ENCODE data around the gene CDK12. TPM values are rescaled to one million over a fixed set of nuclear protein-coding genes. Genes with fewer than 3 reads are reported as not detected.

The CDK12 gene
- total RNA-seq, 1 experiment from 2014 or later = 30.4 TPM

DNA sequence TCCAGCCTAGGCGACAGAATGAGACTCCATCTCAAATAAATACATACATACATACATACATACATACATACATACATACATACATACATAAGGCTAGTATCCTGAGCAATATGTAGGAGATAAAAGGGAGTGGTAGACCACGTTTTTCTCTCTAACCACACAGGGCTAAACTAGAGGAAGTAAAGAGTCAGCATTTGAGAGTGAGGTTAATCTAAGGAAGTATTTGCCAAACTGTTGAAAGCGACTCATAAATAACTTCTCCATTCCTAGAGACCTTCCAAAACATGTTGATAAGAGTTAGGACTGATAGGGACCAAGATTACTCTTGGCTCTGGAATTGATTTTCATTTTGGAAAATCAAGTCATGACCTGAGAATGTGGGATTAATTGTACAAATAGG, 77.6 kb downstream of the CDK12 start:
- H3K27ac ChIP-seq (ENCODE audit: low read length) = no peak overlapping the region
- ChIA-PET POLR2A (ENCODE audit: unreplicated experiment) (no interaction called here), CTCF (no interaction called here)
- no peaks in the 10 kb centered on the region for H3F3A ChIP-seq (ENCODE audit: low read length, unreplicated experiment)
- no peak overlapping the region for H3K4me3 ChIP-seq (ENCODE audit: low read length)
- no peaks in the 10 kb centered on the region for H3K27me3 ChIP-seq (ENCODE audit: low read length)
- no peaks in the 10 kb centered on the region for H3K9me3 ChIP-seq (ENCODE audit: low read length)
- intact Hi-C loops (cut with micrococcal nuclease) = no loop called here
- H3K79me2 ChIP-seq (ENCODE audit: low read length) = no peaks in the 10 kb centered on the region
- no peaks in the 10 kb centered on the region for H3K9me2 ChIP-seq (replicated peaks; ENCODE audit: low read length)
- TF ChIP-seq, protein P1, sequence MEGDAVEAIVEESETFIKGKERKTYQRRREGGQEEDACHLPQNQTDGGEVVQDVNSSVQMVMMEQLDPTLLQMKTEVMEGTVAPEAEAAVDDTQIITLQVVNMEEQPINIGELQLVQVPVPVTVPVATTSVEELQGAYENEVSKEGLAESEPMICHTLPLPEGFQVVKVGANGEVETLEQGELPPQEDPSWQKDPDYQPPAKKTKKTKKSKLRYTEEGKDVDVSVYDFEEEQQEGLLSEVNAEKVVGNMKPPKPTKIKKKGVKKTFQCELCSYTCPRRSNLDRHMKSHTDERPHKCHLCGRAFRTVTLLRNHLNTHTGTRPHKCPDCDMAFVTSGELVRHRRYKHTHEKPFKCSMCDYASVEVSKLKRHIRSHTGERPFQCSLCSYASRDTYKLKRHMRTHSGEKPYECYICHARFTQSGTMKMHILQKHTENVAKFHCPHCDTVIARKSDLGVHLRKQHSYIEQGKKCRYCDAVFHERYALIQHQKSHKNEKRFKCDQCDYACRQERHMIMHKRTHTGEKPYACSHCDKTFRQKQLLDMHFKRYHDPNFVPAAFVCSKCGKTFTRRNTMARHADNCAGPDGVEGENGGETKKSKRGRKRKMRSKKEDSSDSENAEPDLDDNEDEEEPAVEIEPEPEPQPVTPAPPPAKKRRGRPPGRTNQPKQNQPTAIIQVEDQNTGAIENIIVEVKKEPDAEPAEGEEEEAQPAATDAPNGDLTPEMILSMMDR (conservative IDR thresholded peaks at IDR 0.05; ENCODE audit: low read depth, low read length) = no peak
- TF ChIP-seq EZH2 (IDR thresholded peaks at IDR 0.05; ENCODE audit: low read length, unreplicated experiment) (no peak), EZH2phosphoT487 (IDR thresholded peaks at IDR 0.05; ENCODE audit: borderline replicate concordance, low read length) (no peak)
- H3K4me1 ChIP-seq (ENCODE audit: insufficient read depth, low read length) = peaks cover 9% of the 10 kb centered on the region; the same call in 1 of the 2 replicates
- no peak overlapping the region for H2AFZ ChIP-seq (ENCODE audit: low read length)
- H4K20me1 ChIP-seq (ENCODE audit: low read length) = no peaks in the 10 kb centered on the region
- no peaks in the 10 kb centered on the region for H3K36me3 ChIP-seq (ENCODE audit: low read depth, low read length)
- DNase-seq (peak; percentile 8), ATAC-seq (no peak)
- H3K9ac ChIP-seq (ENCODE audit: low read length) = no peak overlapping the region
- no TSS peak for BruUV-seq (replicated peaks)
- no peak overlapping the region for H3K4me2 ChIP-seq (ENCODE audit: low read length)

DNA sequence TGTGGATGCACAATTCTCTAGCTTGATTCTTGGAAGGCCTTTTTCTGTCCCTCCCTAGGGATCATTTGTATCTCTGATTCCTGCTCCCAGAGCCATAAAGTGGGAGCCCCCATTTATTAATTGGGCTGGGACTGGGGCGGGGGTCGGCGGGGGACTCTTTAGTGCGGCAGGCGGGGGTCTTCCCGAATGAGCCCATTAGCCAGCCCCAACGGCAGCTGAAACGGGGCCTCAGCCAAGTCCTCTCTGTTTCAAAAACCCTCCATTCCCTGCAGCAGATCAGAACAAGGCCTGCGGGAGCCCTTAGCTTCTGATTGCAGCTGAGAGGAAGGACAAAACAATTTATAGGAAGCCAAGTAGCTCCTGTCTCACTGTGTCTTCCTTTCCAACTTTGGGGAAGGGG, 79.3 kb downstream of the CDK12 start:
- CTCF ChIA-PET = no interaction called here
- POLR2A ChIA-PET (ENCODE audit: unreplicated experiment) = no interaction called here

DNA sequence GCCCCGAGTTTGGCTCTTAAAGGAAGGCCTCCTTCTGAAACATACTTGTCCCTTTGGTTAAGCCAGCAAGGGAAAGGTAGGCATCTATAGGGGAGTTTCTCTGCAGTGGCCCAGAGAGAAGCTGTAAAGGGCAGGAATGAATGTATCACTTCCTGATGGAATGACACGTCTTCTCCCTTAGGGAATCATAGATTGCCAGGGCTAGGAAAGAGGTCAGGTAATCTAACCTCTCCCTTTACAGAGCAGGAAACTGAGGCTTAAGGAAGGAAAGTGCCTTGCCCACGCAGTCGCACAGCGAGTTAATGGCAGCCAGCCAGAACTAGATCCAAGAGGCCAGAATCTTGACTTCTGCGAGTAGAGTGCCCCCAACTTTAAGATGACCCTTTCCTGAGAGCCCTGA, 80.4 kb downstream of the CDK12 start:
- Histone ChIP-seq H2AFZ (ENCODE audit: low read length) (no peak overlapping the region), H3K4me2 (ENCODE audit: low read length) (no peak overlapping the region), H3K4me1 (ENCODE audit: insufficient read depth, low read length) (no peaks in the 10 kb centered on the region), H3K27me3 (ENCODE audit: low read length) (no peaks in the 10 kb centered on the region), H3K36me3 (ENCODE audit: low read depth, low read length) (no peaks in the 10 kb centered on the region), H3K79me2 (ENCODE audit: low read length) (no peaks in the 10 kb centered on the region), H4K20me1 (ENCODE audit: low read length) (no peaks in the 10 kb centered on the region), H3K27ac (ENCODE audit: low read length) (no peak overlapping the region), H3K9ac (ENCODE audit: low read length) (no peak overlapping the region), H3F3A (ENCODE audit: low read length, unreplicated experiment) (no peaks in the 10 kb centered on the region), H3K9me2 (replicated peaks; ENCODE audit: low read length) (no peaks in the 10 kb centered on the region), H3K9me3 (ENCODE audit: low read length) (no peaks in the 10 kb centered on the region), H3K4me3 (ENCODE audit: low read length) (no peak overlapping the region)
- CTCF ChIA-PET = no interaction called here
- intact Hi-C loops (cut with micrococcal nuclease) = no loop called here
- ATAC-seq = no peak
- no TSS peak for BruUV-seq (replicated peaks)
- POLR2A ChIA-PET (ENCODE audit: unreplicated experiment) = no interaction called here
- DNase-seq = no peak
- no peak for TF ChIP-seq EZH2 (IDR thresholded peaks at IDR 0.05; ENCODE audit: low read length, unreplicated experiment)
- TF ChIP-seq, protein P1 (conservative IDR thresholded peaks at IDR 0.05; ENCODE audit: low read depth, low read length) = no peak
- TF ChIP-seq EZH2phosphoT487 (IDR thresholded peaks at IDR 0.05; ENCODE audit: borderline replicate concordance, low read length) = no peak

More for the DNA sequence above, 79.3 kb downstream of the CDK12 start:
- no peaks in the 10 kb centered on the region for H3K9me3 ChIP-seq (ENCODE audit: low read length)
- intact Hi-C loops (cut with micrococcal nuclease) = no loop called here
- no peaks in the 10 kb centered on the region for H4K20me1 ChIP-seq (ENCODE audit: low read length)
- no peak overlapping the region for H3K9ac ChIP-seq (ENCODE audit: low read length)
- no peak overlapping the region for H3K27ac ChIP-seq (ENCODE audit: low read length)
- no peaks in the 10 kb centered on the region for H3K9me2 ChIP-seq (replicated peaks; ENCODE audit: low read length)
- H3K27me3 ChIP-seq (ENCODE audit: low read length) = no peaks in the 10 kb centered on the region
- H3K4me2 ChIP-seq (ENCODE audit: low read length) = no peak overlapping the region
- no peak overlapping the region for H3K4me3 ChIP-seq (ENCODE audit: low read length)
- TF ChIP-seq EZH2phosphoT487 (IDR thresholded peaks at IDR 0.05; ENCODE audit: borderline replicate concordance, low read length) (no peak), EZH2 (IDR thresholded peaks at IDR 0.05; ENCODE audit: low read length, unreplicated experiment) (no peak)
- TF ChIP-seq, protein P1 (conservative IDR thresholded peaks at IDR 0.05; ENCODE audit: low read depth, low read length) = no peak
- no peak for DNase-seq
- no TSS peak for BruUV-seq (replicated peaks)
- no peaks in the 10 kb centered on the region for H3K4me1 ChIP-seq (ENCODE audit: insufficient read depth, low read length)
- H2AFZ ChIP-seq (ENCODE audit: low read length) = no peak overlapping the region
- no peaks in the 10 kb centered on the region for H3F3A ChIP-seq (ENCODE audit: low read length, unreplicated experiment)
- no peak for ATAC-seq
- H3K79me2 ChIP-seq (ENCODE audit: low read length) = no peaks in the 10 kb centered on the region
- no peaks in the 10 kb centered on the region for H3K36me3 ChIP-seq (ENCODE audit: low read depth, low read length)

Data from PC-3 (cell line).